Activated CD8-positive, alpha-beta T cell treated with anti-CD3 and anti-CD28 coated beads for 36 hours (primary cell): ENCODE results near the gene IFT122. TPM values are rescaled to one million over a fixed set of nuclear protein-coding genes. Genes with fewer than 3 reads are reported as not detected.

Experiments
- ATAC-seq: fragments of 200-7000 bp; cut with Tn5 transposase; one replicate; pipeline ENCODE4 v1.10.0; 2021; ENCODE audit warnings: mild to moderate bottlenecking, moderate library complexity
- CTCF ChIA-PET: fragments of 350-600 bp; sonication (Branson Sonifier 250); formaldehyde crosslinking; loops from one replicate; lab custom pipeline; 2021; ENCODE audit warnings: antibody characterized with exemption; lab: Charles Lee
- POLR2A ChIA-PET: fragments of 350-600 bp; sonication (Branson Sonifier 250); formaldehyde crosslinking; loops from one replicate; lab custom pipeline; 2021; ENCODE audit warnings: antibody characterized with exemption; lab: Charles Lee
- DNase-seq: peaks from one replicate; pipeline ENCODE4 v3.0.0-alpha.2; 2020
- H3K27ac Mint-ChIP-seq: one replicate; pipeline ENCODE4 v1.8.0; 2021; ENCODE audit warnings: mild to moderate bottlenecking, mixed read lengths
- H3K27me3 Mint-ChIP-seq: one replicate; pipeline ENCODE4 v1.8.0; 2021; ENCODE audit warnings: mixed read lengths
- H3K36me3 Mint-ChIP-seq: one replicate; pipeline ENCODE4 v1.8.0; 2021; ENCODE audit warnings: low read depth, mixed read lengths
- H3K4me1 Mint-ChIP-seq: one replicate; pipeline ENCODE4 v1.8.0; 2021; ENCODE audit warnings: low read depth, mixed read lengths
- H3K4me3 Mint-ChIP-seq: one replicate; pipeline ENCODE4 v1.8.0; 2021; ENCODE audit warnings: mild to moderate bottlenecking, moderate library complexity, mixed read lengths
- H3K9me3 Mint-ChIP-seq: one replicate; pipeline ENCODE4 v1.8.0; 2021; ENCODE audit warnings: mixed read lengths
- CTCF ChIP-seq: fragments of 200-600 bp; IDR thresholded peaks from one replicate; pipeline ENCODE4 v1.8.0; 2022; ENCODE audit warnings: antibody characterized with exemption, mild to moderate bottlenecking
- intact Hi-C: fragments of 100-400 bp; cut with micrococcal nuclease; formaldehyde crosslinking; loops from one replicate; pipeline ENCODE4 v1.10.0; 2022
- total RNA-seq, 2 experiments: library from RNA; stranded (reverse); gene quantifications; one replicate each; pipeline ENCODE4 v1.2.3, GENCODE V29; 2021

IFT122 gene
- total RNA-seq, 2 experiments from 2014 or later: 18.9 to 20.4 TPM

- no peak overlapping the region for H3K27ac Mint-ChIP-seq
- H3K9me3 Mint-ChIP-seq: no peaks in the 10 kb centered on the region
- peak; percentile 10 for ATAC-seq
- H3K4me3 Mint-ChIP-seq: no peak overlapping the region
- POLR2A ChIA-PET: interaction anchor here (1.0 kb wide), 1 partner anchor 19 kb away, joined by 3 read pairs; no protein-coding TSS in a partner anchor
- peaks cover 6% of the 10 kb centered on the region for H3K4me1 Mint-ChIP-seq
- no peaks in the 10 kb centered on the region for H3K27me3 Mint-ChIP-seq
- no peaks in the 10 kb centered on the region for H3K36me3 Mint-ChIP-seq
- CTCF ChIA-PET: no interaction called here
- no peak for TF ChIP-seq CTCF
- DNase-seq: no peak
- intact Hi-C loops: no loop called here
Measured at GRCh38 chr3:129558081-129558771, 118.2 kb downstream of the IFT122 start.

DNA sequence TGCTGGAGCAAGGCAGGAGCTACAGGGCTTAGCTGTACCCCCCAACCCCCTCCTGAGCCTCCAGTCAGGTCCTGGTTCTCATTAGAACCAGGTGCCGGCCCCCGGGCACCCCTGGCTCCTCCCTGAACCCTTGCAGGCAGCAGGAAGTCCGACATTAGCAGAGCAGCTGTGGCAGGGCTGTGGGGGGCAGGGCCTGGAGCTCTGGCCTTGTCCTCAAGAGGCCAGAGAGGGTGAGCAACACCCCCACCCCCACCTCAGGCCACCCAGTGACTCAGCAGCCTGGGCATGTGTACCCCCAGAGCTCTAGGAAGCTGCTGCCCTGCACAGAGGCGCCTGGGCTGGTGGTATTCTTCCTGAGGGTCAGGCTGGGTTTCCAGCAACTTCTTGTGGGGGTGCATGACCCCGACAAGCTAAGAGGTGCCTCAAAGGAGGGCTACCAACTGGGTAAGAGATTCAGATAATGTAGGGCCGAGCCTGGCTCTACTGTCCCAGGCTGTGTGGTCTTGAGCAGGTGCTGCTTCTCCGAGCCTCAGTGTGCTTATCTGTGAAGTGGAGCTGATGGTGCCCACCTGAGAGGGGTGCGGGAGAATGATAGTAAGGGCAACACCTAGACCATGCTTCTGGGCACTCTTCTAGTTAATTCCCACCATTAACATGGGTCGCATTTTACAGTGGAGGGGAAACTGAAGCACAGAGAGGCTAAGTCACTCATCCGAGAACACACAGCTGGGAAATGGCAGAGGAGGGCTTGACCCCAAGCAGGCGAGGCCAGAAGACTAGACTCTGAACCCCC, 118.9 kb downstream of the IFT122 start:
- ChIA-PET POLR2A (interaction anchor here (0.8 to 0.9 kb wide), 2 partner anchors 10 to 68 kb away, joined by 3 read pairs; no protein-coding TSS in a partner anchor), CTCF (no interaction called here)
- TF ChIP-seq CTCF: no peak
- Mint-ChIP-seq H3K27me3 (no peaks in the 10 kb centered on the region), H3K9me3 (no peaks in the 10 kb centered on the region), H3K4me1 (peaks cover 5% of the 10 kb centered on the region), H3K36me3 (no peaks in the 10 kb centered on the region), H3K27ac (no peak overlapping the region), H3K4me3 (no peak overlapping the region)
- DNase-seq (no peak), ATAC-seq (peak; percentile 20)
- intact Hi-C loops: no loop called here

GRCh38 chr3:129559565-129560079, 119.6 kb downstream of the IFT122 start:
- Mint-ChIP-seq H3K27me3 (no peaks in the 10 kb centered on the region), H3K4me1 (peaks cover 4% of the 10 kb centered on the region), H3K4me3 (no peak overlapping the region), H3K9me3 (no peaks in the 10 kb centered on the region), H3K27ac (no peak overlapping the region), H3K36me3 (no peaks in the 10 kb centered on the region)
- intact Hi-C loops: no loop called here
- CTCF ChIA-PET: no interaction called here
- no peak for DNase-seq
- no peak for ATAC-seq
- TF ChIP-seq CTCF: no peak
- POLR2A ChIA-PET: interaction anchor here (0.8 to 0.9 kb wide), 2 partner anchors 10 to 68 kb away, joined by 3 read pairs; no protein-coding TSS in a partner anchor

DNA sequence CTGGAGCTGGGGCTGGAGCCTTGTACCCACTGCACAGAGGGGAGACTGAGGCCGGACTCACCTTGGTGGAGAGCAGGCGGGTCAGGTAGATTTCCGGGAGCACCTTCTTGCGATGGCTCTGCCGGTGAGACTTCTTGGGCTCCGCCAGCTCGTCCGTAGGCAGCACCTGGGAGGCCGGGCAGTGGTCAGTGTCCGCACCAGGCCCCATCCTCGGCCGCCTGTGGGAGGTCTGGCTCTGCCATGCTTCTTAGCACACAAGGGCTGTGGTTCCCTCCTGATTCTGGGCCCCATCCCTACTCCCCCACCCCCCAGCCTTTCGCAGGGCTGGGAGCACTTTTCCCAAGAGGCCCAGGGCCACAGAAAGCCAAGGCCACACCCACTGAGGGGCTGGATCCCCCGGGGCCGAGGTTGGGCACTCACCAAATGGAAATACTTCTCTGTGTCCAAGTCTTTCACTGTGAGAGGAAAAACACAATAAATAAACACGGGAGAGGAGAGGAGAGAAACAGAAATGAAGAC, 120.3 kb downstream of the IFT122 start:
- no peaks in the 10 kb centered on the region for H3K27me3 Mint-ChIP-seq
- H3K4me3 Mint-ChIP-seq: no peak overlapping the region
- ChIA-PET POLR2A (no interaction called here), CTCF (no interaction called here)
- H3K27ac Mint-ChIP-seq: no peak overlapping the region
- H3K36me3 Mint-ChIP-seq: no peaks in the 10 kb centered on the region
- ATAC-seq (no peak), DNase-seq (no peak)
- TF ChIP-seq CTCF: no peak
- H3K9me3 Mint-ChIP-seq: no peaks in the 10 kb centered on the region
- intact Hi-C loops: no loop called here
- peaks cover 4% of the 10 kb centered on the region for H3K4me1 Mint-ChIP-seq
